Trophoblast cell (in vitro differentiated cells and primary cell): ENCODE results near the gene ALOX15.
A peak's percentile ranks its signal among the peaks of the same experiment; 100 is the strongest.
"Not testable (repeated sequence)": the region's sequence is repeated elsewhere in the genome, so short reads cannot be mapped to it uniquely, and the experiment has no call there.

Experiments used
- DNase-seq, 2 donors: peaks; one replicate each; pipeline ENCODE4 v3.0.0-alpha.2; 2016
- H2AFZ ChIP-seq: 2 replicates; pipeline ENCODE4 v1.6.1; 2013; ENCODE audit warnings: low read length, moderate library complexity, mild to moderate bottlenecking; ENCODE audit not compliant: insufficient read depth, poor library complexity
- H2AK5ac ChIP-seq: 2 replicates; pipeline ENCODE4 v1.6.1; 2013; ENCODE audit warnings: mild to moderate bottlenecking, low read length
- H2BK120ac ChIP-seq: 2 replicates; pipeline ENCODE4 v1.6.1; 2013; ENCODE audit warnings: low read length, mild to moderate bottlenecking, moderate library complexity; ENCODE audit not compliant: insufficient read depth, poor library complexity
- H2BK12ac ChIP-seq: 2 replicates; pipeline ENCODE4 v1.6.1; 2013; ENCODE audit warnings: mild to moderate bottlenecking, low read length, moderate library complexity
- H2BK5ac ChIP-seq: 2 replicates; pipeline ENCODE4 v1.6.1; 2013; ENCODE audit warnings: low read length, low read depth, moderate library complexity, mild to moderate bottlenecking; ENCODE audit not compliant: poor library complexity
- H3K14ac ChIP-seq: 2 replicates; pipeline ENCODE4 v1.6.1; 2013; ENCODE audit warnings: mild to moderate bottlenecking, low read length
- H3K18ac ChIP-seq: 2 replicates; pipeline ENCODE4 v1.6.1; 2013; ENCODE audit warnings: mild to moderate bottlenecking, low read length
- H3K23ac ChIP-seq: 2 replicates; pipeline ENCODE4 v1.6.1; 2013; ENCODE audit warnings: low read length
- H3K27ac ChIP-seq: 2 replicates; pipeline ENCODE4 v1.5.1; 2013; ENCODE audit warnings: low read depth, mild to moderate bottlenecking, inconsistent platforms, low read length, moderate library complexity
- H3K27me3 ChIP-seq: 2 replicates; pipeline ENCODE4 v1.6.1; 2013; ENCODE audit warnings: inconsistent platforms, mild to moderate bottlenecking, low read length, moderate library complexity; ENCODE audit not compliant: insufficient read depth
- H3K36me3 ChIP-seq, 2 experiments: 1 replicate in 1 of 2; 2 replicates in 1 of 2; pipeline ENCODE4 v1.6.1; 2013; ENCODE audit warnings: low read length in 2 of 2, mild to moderate bottlenecking in 2 of 2, moderate library complexity in 1 of 2; ENCODE audit not compliant: insufficient read depth in 2 of 2, control insufficient read depth in 1 of 2
- H3K4ac ChIP-seq: 2 replicates; pipeline ENCODE4 v1.6.1; 2013; ENCODE audit warnings: low read depth, mild to moderate bottlenecking, low read length, moderate library complexity
- H3K4me1 ChIP-seq, 2 experiments: 1 replicate in 1 of 2; 2 replicates in 1 of 2; pipeline ENCODE4 v1.6.1; 2013; ENCODE audit warnings: low read length in 2 of 2, mild to moderate bottlenecking in 2 of 2, moderate library complexity in 1 of 2; ENCODE audit not compliant: insufficient read depth in 2 of 2, control insufficient read depth in 1 of 2
- H3K4me2 ChIP-seq: 2 replicates; pipeline ENCODE4 v1.6.1; 2013; ENCODE audit warnings: inconsistent platforms, mild to moderate bottlenecking, low read length, moderate library complexity
- H3K4me3 ChIP-seq: 2 replicates; pipeline ENCODE4 v1.5.1; 2013; ENCODE audit warnings: mild to moderate bottlenecking, low read depth, low read length, inconsistent platforms
- H3K79me1 ChIP-seq: one replicate; pipeline ENCODE4 v1.6.1; 2013; ENCODE audit warnings: low read length
- H3K79me2 ChIP-seq: 2 replicates; pipeline ENCODE4 v1.6.1; 2013; ENCODE audit warnings: low read length, mild to moderate bottlenecking; ENCODE audit not compliant: control insufficient read depth, insufficient read depth, poor library complexity
- H3K9ac ChIP-seq: 2 replicates; pipeline ENCODE4 v1.6.1; 2013; ENCODE audit warnings: mild to moderate bottlenecking, low read length
- H3K9me3 ChIP-seq: 2 replicates; pipeline ENCODE4 v1.6.1; 2013; ENCODE audit warnings: low read depth, mild to moderate bottlenecking, control low read depth, inconsistent platforms, low read length; ENCODE audit not compliant: insufficient read depth
- H4K12ac ChIP-seq: 2 replicates; pipeline ENCODE4 v1.6.1; 2013; ENCODE audit warnings: low read depth, mild to moderate bottlenecking, low read length, moderate library complexity
- H4K8ac ChIP-seq: 2 replicates; pipeline ENCODE4 v1.6.1; 2013; ENCODE audit warnings: low read depth, mild to moderate bottlenecking, low read length, moderate library complexity
- H4K91ac ChIP-seq: one replicate; pipeline ENCODE4 v1.6.1; 2013; ENCODE audit warnings: low read depth, mild to moderate bottlenecking, low read length, moderate library complexity
- WGBS: extraction: QIAGEN DNeasy Blood & Tissue Kit; methylation state at CpG from one replicate; pipeline ENCODE4 v1.1.7; 2013; ENCODE audit warnings: missing lambda C conversion rate; ENCODE audit not compliant: insufficient read length, insufficient coverage; ENCODE audit errors: extremely low coverage; 5-methylcytosine and 5-hydroxymethylcytosine counted together

ALOX15 gene

DNA sequence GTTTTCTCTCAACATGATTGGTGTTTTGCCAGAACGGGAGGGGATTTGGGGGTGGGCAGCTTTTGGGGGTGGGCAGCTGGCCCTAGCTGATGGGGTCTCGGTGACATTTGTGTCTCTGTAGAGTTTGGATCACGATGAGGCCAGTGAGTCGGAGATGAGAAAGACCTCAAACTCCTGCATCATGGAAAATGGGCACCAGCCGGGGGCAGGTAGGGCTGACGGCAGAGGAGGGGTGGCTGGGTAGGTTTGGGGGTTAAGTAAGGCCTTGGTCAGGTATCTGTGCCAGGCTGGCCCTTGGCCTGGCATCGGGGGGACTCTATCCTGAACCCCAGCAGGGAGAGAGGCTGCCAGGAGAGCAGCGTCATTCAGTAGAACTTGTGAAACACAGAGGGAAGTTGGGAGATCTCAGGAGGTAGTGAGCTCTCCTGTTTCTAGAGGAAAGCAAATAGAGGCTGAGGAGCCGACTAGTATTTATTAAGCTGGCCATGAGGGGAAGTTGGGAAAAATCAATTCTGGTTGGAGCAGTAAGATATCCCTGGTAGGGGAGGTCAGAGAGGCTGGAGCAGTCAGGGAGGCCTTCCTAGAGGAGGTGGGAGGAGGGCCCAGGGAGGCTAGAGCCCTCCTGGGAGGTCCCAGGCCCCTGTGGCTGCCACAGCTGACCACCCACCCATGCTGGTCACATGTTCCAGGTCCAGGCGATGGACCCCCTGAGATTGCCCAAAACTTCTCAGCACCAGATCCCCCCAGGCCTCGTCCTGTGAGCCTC is 49.1 kb downstream of the ALOX15 start:
- H3K27ac ChIP-seq = no peak overlapping the region
- H2BK12ac ChIP-seq = no peak overlapping the region
- no peak overlapping the region for H3K4me2 ChIP-seq
- H3K23ac ChIP-seq = no peak overlapping the region
- H2BK120ac ChIP-seq = no peak overlapping the region
- H3K4me1 ChIP-seq = peaks cover 58 to 65% of the 10 kb centered on the region in 2 experiments
- no peak for DNase-seq
- H4K12ac ChIP-seq = no peak overlapping the region
- WGBS = no CpG with 5 or more reads among the region's 11 CpGs
- H3K79me2 ChIP-seq = peaks cover 35% of the 10 kb centered on the region
- peak overlapping the region; percentile 14 for H4K8ac ChIP-seq
- no peak overlapping the region for H2BK5ac ChIP-seq
- peak overlapping the region; percentile 3 for H2AK5ac ChIP-seq
- H3K9ac ChIP-seq = no peak overlapping the region
- H3K14ac ChIP-seq = no peak overlapping the region
- peaks cover 31% of the 10 kb centered on the region for H3K79me1 ChIP-seq
- no peaks in the 10 kb centered on the region for H3K9me3 ChIP-seq
- H3K27me3 ChIP-seq = no peaks in the 10 kb centered on the region
- no peak overlapping the region for H4K91ac ChIP-seq
- peaks cover 43 to 49% of the 10 kb centered on the region in 2 experiments for H3K36me3 ChIP-seq
- peak overlapping the region; percentile 61 for H3K18ac ChIP-seq
- H3K4me3 ChIP-seq = no peak overlapping the region
- no peak overlapping the region for H2AFZ ChIP-seq
- H3K4ac ChIP-seq = peak overlapping the region; percentile 46

DNA sequence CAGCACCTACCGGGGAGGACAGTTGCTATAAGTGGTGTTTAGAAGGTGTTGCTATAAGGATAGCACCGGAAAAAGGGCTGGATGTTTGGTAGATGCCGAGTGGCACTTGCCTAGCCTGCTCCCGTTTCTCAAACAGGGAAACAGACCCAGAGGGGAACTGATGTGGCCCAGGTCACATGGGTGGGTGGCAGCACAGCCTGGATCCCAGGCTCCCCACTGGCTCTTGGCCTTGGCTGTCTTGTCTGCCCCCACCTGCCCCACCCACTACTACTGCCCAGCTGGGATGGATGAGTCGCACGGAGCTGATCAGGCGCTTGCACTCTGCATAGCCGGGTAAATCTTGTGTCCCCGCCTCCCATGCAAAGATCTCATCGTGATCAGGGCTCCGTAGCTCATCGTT is 49.9 kb downstream of the ALOX15 start:
- Histone ChIP-seq H3K36me3 (peaks cover 34 to 40% of the 10 kb centered on the region in 2 experiments), H2AFZ (no peak overlapping the region), H4K12ac (no peak overlapping the region), H3K79me1 (peaks cover 39% of the 10 kb centered on the region), H3K4me2 (no peak overlapping the region), H4K8ac (no peak overlapping the region), H3K27ac (no peak overlapping the region), H2AK5ac (no peak overlapping the region), H3K4me3 (no peak overlapping the region), H3K14ac (no peak overlapping the region), H3K4ac (peak overlapping the region; percentile 29), H3K79me2 (peaks cover 43% of the 10 kb centered on the region), H4K91ac (peak overlapping the region; percentile 29), H3K18ac (no peak overlapping the region), H3K9me3 (no peaks in the 10 kb centered on the region), H3K23ac (no peak overlapping the region), H3K4me1 (peaks cover 61 to 69% of the 10 kb centered on the region in 2 experiments), H3K9ac (no peak overlapping the region), H2BK5ac (no peak overlapping the region), H2BK12ac (no peak overlapping the region), H3K27me3 (no peaks in the 10 kb centered on the region), H2BK120ac (no peak overlapping the region)
- DNase-seq = no peak
- no CpG with 5 or more reads among the region's 12 CpGs for WGBS

DNA sequence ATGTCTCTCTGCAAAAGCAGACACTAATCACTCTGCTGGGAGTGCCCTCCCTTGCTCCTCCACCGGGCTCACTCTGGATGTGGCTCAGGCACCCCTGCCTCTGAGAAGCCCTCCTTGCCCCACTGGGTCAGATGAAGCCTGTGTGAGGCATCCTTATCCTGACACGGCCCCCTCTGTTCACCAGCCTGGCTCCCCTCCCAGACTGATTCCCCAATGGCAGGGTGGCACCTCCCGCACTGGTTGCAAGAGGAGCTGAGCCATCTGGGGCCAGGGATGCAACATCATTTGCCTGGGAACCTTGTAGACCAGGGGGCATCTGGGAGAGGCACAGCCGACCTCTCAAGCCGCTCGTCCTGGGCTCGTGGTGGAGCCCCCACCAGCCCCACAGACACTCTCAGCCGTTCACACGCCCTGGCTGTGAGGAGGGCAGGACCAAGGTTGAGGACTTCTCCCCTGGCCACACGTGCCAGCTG is 50.5 kb downstream of the ALOX15 start:
- H2BK120ac ChIP-seq = no peak overlapping the region
- H4K12ac ChIP-seq = no peak overlapping the region
- no CpG with 5 or more reads among the region's 10 CpGs for WGBS
- no peak for DNase-seq
- H3K14ac ChIP-seq = no peak overlapping the region
- peak overlapping the region; percentile 26 for H2BK12ac ChIP-seq
- no peak overlapping the region for H3K27ac ChIP-seq
- H3K36me3 ChIP-seq = peaks cover 29 to 35% of the 10 kb centered on the region in 2 experiments
- H3K4me1 ChIP-seq = peaks cover 63 to 71% of the 10 kb centered on the region in 2 experiments
- peak overlapping the region; percentile 23 for H2AK5ac ChIP-seq
- no peak overlapping the region for H3K23ac ChIP-seq
- peak overlapping the region; percentile 29 for H3K4ac ChIP-seq
- H4K8ac ChIP-seq = no peak overlapping the region
- H3K9ac ChIP-seq = no peak overlapping the region
- H3K4me3 ChIP-seq = no peak overlapping the region
- H3K4me2 ChIP-seq = no peak overlapping the region
- H4K91ac ChIP-seq = peak overlapping the region; percentile 29
- peak overlapping the region; percentile 31 for H3K18ac ChIP-seq
- no peak overlapping the region for H2AFZ ChIP-seq
- H3K79me1 ChIP-seq = peaks cover 41% of the 10 kb centered on the region
- H3K9me3 ChIP-seq = no peaks in the 10 kb centered on the region
- H2BK5ac ChIP-seq = no peak overlapping the region
- peaks cover 46% of the 10 kb centered on the region for H3K79me2 ChIP-seq
- no peaks in the 10 kb centered on the region for H3K27me3 ChIP-seq

DNA sequence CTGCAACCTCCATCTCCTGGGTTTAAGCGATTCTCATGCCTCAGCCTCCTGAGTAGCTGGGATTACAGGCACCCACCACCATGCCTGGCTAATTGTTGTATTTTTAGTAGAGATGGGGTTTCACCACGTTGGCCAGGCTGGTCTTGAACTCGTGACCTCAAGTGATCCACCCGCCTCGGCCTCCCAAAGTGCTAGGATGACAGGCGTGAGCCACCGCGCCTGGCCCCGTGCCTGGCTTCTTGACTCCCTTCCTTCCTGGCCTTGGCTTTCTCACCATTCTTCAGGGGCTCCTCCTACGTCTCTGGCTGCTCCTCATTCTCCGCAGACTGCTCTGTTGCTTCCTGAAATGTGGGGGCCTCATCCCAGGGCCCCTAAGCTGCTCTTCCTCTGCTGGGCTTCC is 51.4 kb downstream of the ALOX15 start:
- H3K4me3 ChIP-seq, H3K9me3 ChIP-seq, H4K91ac ChIP-seq, H2AK5ac ChIP-seq, H4K12ac ChIP-seq, H4K8ac ChIP-seq, H2BK12ac ChIP-seq, H3K18ac ChIP-seq, DNase-seq, H3K23ac ChIP-seq, H3K27ac ChIP-seq, H2BK5ac ChIP-seq, H3K4me2 ChIP-seq, H3K9ac ChIP-seq, H3K14ac ChIP-seq, H3K27me3 ChIP-seq, H2BK120ac ChIP-seq, H2AFZ ChIP-seq: not testable (repeated sequence)
- no CpG with 5 or more reads among the region's 11 CpGs for WGBS
- peaks cover 58 to 71% of the 10 kb centered on the region in 2 experiments for H3K4me1 ChIP-seq
- H3K36me3 ChIP-seq = peaks cover 21 to 28% of the 10 kb centered on the region in 2 experiments
- H3K4ac ChIP-seq = peak overlapping the region; percentile 29
- H3K79me2 ChIP-seq = peaks cover 53% of the 10 kb centered on the region
- peaks cover 43% of the 10 kb centered on the region for H3K79me1 ChIP-seq
